ENCODE data around the gene OST4.
"Not testable (repeated sequence)": the region's sequence is repeated elsewhere in the genome, so short reads cannot be mapped to it uniquely, and the experiment has no call there.

The OST4 gene

GRCh38 chr2:27080140-27080469 is 8.7 kb upstream of the OST4 start:
- no peak for DNase-seq

GRCh38 chr2:27079233-27080139 is 8.0 kb upstream of the OST4 start:
- DNase-seq = no peak

GRCh38 chr2:27078267-27079194 is 7.1 kb upstream of the OST4 start, which contains the start of gene EMILIN1:
TSS of gene EMILIN1 (plus strand) at chr2:27078615. CDS start at chr2:27079066, 451 bp downstream.
- DNase-seq = peak in 45 of 51 donors; percentile 8 to 78 (median 54)

- DNase-seq = no peak
Measured at GRCh38 chr2:27077231-27077630, 5.8 kb upstream of the OST4 start.

- DNase-seq = no peak
Measured at GRCh38 chr2:27076323-27076722, 4.9 kb upstream of the OST4 start.

- DNase-seq = not testable (repeated sequence)
Measured at GRCh38 chr2:27075566-27075871, 4.1 kb upstream of the OST4 start.

GRCh38 chr2:27074738-27075565 is 3.5 kb upstream of the OST4 start:
- DNase-seq = peak in 6 of 51 donors; percentile 6 to 34 (median 9)

- no peak for DNase-seq
Measured at GRCh38 chr2:27073782-27074181, 2.3 kb upstream of the OST4 start.

GRCh38 chr2:27072920-27073319 is 1.5 kb upstream of the OST4 start:
- DNase-seq = no peak

GRCh38 chr2:27071990-27072830 is 756 bp upstream of the OST4 start:
- DNase-seq = peak in 36 of 51 donors; percentile 15 to 67 (median 40)

- DNase-seq = no peak
Measured at GRCh38 chr2:27070653-27071276, 689 bp downstream of the OST4 start.

- no peak for DNase-seq
Measured at GRCh38 chr2:27069961-27070618, 1.4 kb downstream of the OST4 start.

GRCh38 chr2:27069436-27069835 is 2.0 kb downstream of the OST4 start:
- no peak for DNase-seq

GRCh38 chr2:27067385-27067784 is 4.1 kb downstream of the OST4 start:
- no peak for DNase-seq

- DNase-seq = no peak
Measured at GRCh38 chr2:27065128-27065527, 6.3 kb downstream of the OST4 start.

- no peak for DNase-seq
Measured at GRCh38 chr2:27060323-27060722, 11.1 kb downstream of the OST4 start.

GRCh38 chr2:27059141-27059820 is 12.2 kb downstream of the OST4 start:
- no peak for DNase-seq

- DNase-seq = no peak
Measured at GRCh38 chr2:27058210-27058609, 13.2 kb downstream of the OST4 start.

- DNase-seq = no peak
Measured at GRCh38 chr2:27057184-27057583, 14.3 kb downstream of the OST4 start.

All from hypothalamus (tissue), 51 donors.